ENCODE results near the gene FARP2. TPM values are rescaled to one million over a fixed set of nuclear protein-coding genes. Genes with fewer than 3 reads are reported as not detected.
"Not testable (repeated sequence)": the region's sequence is repeated elsewhere in the genome, so short reads cannot be mapped to it uniquely, and the experiment has no call there.

The FARP2 gene
- total RNA-seq, 1 experiment from 2014 or later = 29.9 TPM

DNA sequence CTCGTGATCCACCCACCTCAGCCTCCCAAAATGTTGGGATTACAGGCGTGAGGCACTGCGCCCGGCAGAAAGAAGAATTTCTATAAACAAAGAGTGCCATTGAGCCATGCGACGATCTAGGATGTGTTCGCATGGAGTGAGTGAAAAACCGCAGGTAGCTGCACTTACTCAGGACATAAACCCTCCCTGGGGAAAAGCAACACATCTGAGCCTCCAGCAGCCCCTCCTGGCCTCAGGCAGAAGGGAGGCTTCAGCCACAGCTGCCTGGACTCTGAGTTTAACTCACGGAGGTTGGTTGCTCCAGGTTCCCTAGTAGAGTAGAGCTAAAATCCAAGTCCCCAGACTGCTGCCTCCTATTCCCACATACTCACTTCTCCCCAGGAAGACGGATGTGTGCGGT lies 163.6 kb downstream of the FARP2 start:
- TF ChIP-seq EZH2phosphoT487 (IDR thresholded peaks at IDR 0.05; ENCODE audit: borderline replicate concordance, low read length) = no peak
- TF ChIP-seq, protein P1, sequence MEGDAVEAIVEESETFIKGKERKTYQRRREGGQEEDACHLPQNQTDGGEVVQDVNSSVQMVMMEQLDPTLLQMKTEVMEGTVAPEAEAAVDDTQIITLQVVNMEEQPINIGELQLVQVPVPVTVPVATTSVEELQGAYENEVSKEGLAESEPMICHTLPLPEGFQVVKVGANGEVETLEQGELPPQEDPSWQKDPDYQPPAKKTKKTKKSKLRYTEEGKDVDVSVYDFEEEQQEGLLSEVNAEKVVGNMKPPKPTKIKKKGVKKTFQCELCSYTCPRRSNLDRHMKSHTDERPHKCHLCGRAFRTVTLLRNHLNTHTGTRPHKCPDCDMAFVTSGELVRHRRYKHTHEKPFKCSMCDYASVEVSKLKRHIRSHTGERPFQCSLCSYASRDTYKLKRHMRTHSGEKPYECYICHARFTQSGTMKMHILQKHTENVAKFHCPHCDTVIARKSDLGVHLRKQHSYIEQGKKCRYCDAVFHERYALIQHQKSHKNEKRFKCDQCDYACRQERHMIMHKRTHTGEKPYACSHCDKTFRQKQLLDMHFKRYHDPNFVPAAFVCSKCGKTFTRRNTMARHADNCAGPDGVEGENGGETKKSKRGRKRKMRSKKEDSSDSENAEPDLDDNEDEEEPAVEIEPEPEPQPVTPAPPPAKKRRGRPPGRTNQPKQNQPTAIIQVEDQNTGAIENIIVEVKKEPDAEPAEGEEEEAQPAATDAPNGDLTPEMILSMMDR (conservative IDR thresholded peaks at IDR 0.05; ENCODE audit: low read depth, low read length) = no peak
- no peak for TF ChIP-seq EZH2 (IDR thresholded peaks at IDR 0.05; ENCODE audit: low read length, unreplicated experiment)
- CTCF ChIA-PET = no interaction called here
- Histone ChIP-seq H3K27ac (ENCODE audit: low read length) (no peak overlapping the region), H3K9me3 (ENCODE audit: low read length) (no peaks in the 10 kb centered on the region), H3K4me3 (ENCODE audit: low read length) (no peak overlapping the region), H3K27me3 (ENCODE audit: low read length) (no peaks in the 10 kb centered on the region), H2AFZ (ENCODE audit: low read length) (no peak overlapping the region), H3K9me2 (replicated peaks; ENCODE audit: low read length) (no peaks in the 10 kb centered on the region), H3K4me2 (ENCODE audit: low read length) (no peak overlapping the region), H4K20me1 (ENCODE audit: low read length) (no peaks in the 10 kb centered on the region), H3K9ac (ENCODE audit: low read length) (no peak overlapping the region), H3K79me2 (ENCODE audit: low read length) (no peaks in the 10 kb centered on the region), H3K4me1 (ENCODE audit: insufficient read depth, low read length) (no peaks in the 10 kb centered on the region), H3K36me3 (ENCODE audit: low read depth, low read length) (no peaks in the 10 kb centered on the region), H3F3A (ENCODE audit: low read length, unreplicated experiment) (no peaks in the 10 kb centered on the region)
- ATAC-seq (no peak), DNase-seq (no peak)
- POLR2A ChIA-PET (ENCODE audit: unreplicated experiment) = no interaction called here
- intact Hi-C loops (cut with micrococcal nuclease) = no loop called here
- BruUV-seq (replicated peaks) = no TSS peak

GRCh38 chr2:241522477-241522876 lies 166.4 kb downstream of the FARP2 start:
- Histone ChIP-seq H2AFZ (ENCODE audit: low read length) (no peak overlapping the region), H3K4me1 (ENCODE audit: insufficient read depth, low read length) (no peaks in the 10 kb centered on the region), H3K79me2 (ENCODE audit: low read length) (no peaks in the 10 kb centered on the region), H3K9me2 (replicated peaks; ENCODE audit: low read length) (no peaks in the 10 kb centered on the region), H3K9ac (ENCODE audit: low read length) (no peak overlapping the region), H3K27ac (ENCODE audit: low read length) (no peak overlapping the region), H3K36me3 (ENCODE audit: low read depth, low read length) (no peaks in the 10 kb centered on the region), H4K20me1 (ENCODE audit: low read length) (no peaks in the 10 kb centered on the region), H3K9me3 (ENCODE audit: low read length) (no peaks in the 10 kb centered on the region), H3K27me3 (ENCODE audit: low read length) (no peaks in the 10 kb centered on the region), H3F3A (ENCODE audit: low read length, unreplicated experiment) (no peaks in the 10 kb centered on the region), H3K4me3 (ENCODE audit: low read length) (no peak overlapping the region), H3K4me2 (ENCODE audit: low read length) (no peak overlapping the region)
- ATAC-seq = no peak
- intact Hi-C loops (cut with micrococcal nuclease) = no loop called here
- ChIA-PET POLR2A (ENCODE audit: unreplicated experiment) (no interaction called here), CTCF (no interaction called here)
- TF ChIP-seq, protein P1 (conservative IDR thresholded peaks at IDR 0.05; ENCODE audit: low read depth, low read length) = no peak
- TF ChIP-seq EZH2 (IDR thresholded peaks at IDR 0.05; ENCODE audit: low read length, unreplicated experiment) (no peak), EZH2phosphoT487 (IDR thresholded peaks at IDR 0.05; ENCODE audit: borderline replicate concordance, low read length) (no peak)
- no peak for DNase-seq
- no TSS peak for BruUV-seq (replicated peaks)

- H2AFZ ChIP-seq (ENCODE audit: low read length); CTCF ChIA-PET; H3K27me3 ChIP-seq (ENCODE audit: low read length); H3K27ac ChIP-seq (ENCODE audit: low read length); H3K4me1 ChIP-seq (ENCODE audit: insufficient read depth, low read length); DNase-seq; H3K4me2 ChIP-seq (ENCODE audit: low read length); BruUV-seq (replicated peaks); H3K9me3 ChIP-seq (ENCODE audit: low read length); H3K36me3 ChIP-seq (ENCODE audit: low read depth, low read length); POLR2A ChIA-PET (ENCODE audit: unreplicated experiment); intact Hi-C loops (cut with micrococcal nuclease); H3K9me2 ChIP-seq (replicated peaks; ENCODE audit: low read length); H3K79me2 ChIP-seq (ENCODE audit: low read length); H3K9ac ChIP-seq (ENCODE audit: low read length); H4K20me1 ChIP-seq (ENCODE audit: low read length); H3F3A ChIP-seq (ENCODE audit: low read length, unreplicated experiment); ATAC-seq; H3K4me3 ChIP-seq (ENCODE audit: low read length): not testable (repeated sequence)
These were observed 170.0 kb downstream of the FARP2 start for GRCh38 chr2:241525818-241526780.

All from PC-3 (cell line).